Measurements from ENCODE around the gene TMOD2.

Gene TMOD2

GRCh38 chr15:51760805-51761204 lies 9.4 kb downstream of the TMOD2 start:
- FAIRE-seq (no peak), DNase-seq (ENCODE audit: insufficient read length, low spot score) (no peak)
- TF ChIP-seq TAF1 (IDR thresholded peaks at IDR 0.05; ENCODE audit: low read depth, low read length) (no peak), SPI1 (IDR thresholded peaks at IDR 0.05; ENCODE audit: low read depth, low read length) (peak; percentile 67)

DNA sequence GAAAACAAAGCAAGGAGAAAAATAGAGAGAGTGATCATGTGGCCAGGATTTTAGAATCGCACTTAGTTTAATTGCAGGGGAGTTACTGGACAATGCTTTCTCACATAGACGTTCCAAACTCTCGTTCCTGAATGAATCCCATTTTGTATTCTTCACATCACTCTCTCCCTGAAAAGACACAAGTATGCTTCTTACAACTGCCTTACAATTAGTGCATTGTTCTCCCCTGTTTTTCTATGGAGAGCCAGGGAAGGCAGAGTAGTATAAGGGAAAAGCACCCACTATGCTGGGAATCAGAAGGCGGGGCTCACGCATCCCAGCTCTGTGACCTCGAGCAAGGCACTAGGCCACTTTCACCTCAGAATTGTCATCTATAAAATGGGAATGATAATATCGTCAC lies 14.4 kb downstream of the TMOD2 start:
- TF ChIP-seq POU2F2 (IDR thresholded peaks at IDR 0.05; ENCODE audit: low read depth, low read length) (no peak), SPI1 (IDR thresholded peaks at IDR 0.05; ENCODE audit: low read depth, low read length) (no peak), PAX5 (IDR thresholded peaks at IDR 0.05; ENCODE audit: insufficient read depth, low read length, severe bottlenecking) (no peak), POLR2A (IDR thresholded peaks at IDR 0.05; ENCODE audit: low read depth, low read length) (no peak), TAF1 (IDR thresholded peaks at IDR 0.05; ENCODE audit: low read depth, low read length) (no peak), POLR2AphosphoS5 (IDR thresholded peaks at IDR 0.05; ENCODE audit: low read depth, low read length) (no peak)
- no peak for DNase-seq (ENCODE audit: insufficient read length, low spot score)
- no peak for FAIRE-seq

DNA sequence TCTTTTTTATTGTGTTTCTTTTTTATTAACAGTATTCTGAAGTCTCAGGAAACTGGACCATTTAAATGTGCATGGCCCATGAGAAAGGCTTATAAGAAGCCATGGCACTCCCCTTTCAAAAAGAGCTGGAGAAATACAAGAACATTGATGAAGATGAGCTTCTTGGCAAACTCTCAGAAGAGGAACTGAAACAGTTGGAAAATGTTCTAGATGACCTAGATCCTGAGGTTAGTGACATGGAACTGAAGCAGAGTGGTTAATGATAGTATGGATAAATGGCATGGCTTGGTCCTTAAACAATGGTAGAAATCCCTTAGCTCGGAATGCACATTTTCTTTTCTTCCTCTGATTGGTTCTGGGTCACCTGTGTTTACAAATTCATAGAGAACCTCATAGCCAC lies 14.9 kb downstream of the TMOD2 start:
- FAIRE-seq = no peak

DNA sequence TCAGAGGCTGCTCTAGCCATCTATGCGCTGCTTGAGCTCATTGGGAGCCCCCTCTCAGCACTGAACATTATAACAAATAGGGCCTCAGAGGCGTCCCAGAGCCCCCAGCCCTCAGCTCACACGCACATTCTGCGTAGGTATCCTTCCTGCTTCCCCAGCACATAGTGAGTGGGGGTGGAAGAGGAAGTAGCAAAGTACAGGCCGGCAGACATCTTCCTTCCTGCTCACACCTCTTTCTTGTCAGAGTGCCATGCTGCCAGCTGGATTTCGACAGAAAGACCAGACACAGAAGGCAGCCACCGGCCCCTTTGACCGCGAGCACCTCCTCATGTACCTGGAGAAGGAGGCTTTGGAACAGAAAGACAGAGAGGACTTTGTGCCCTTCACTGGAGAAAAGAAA lies 16.6 kb downstream of the TMOD2 start:
- TF ChIP-seq SPI1 (IDR thresholded peaks at IDR 0.05; ENCODE audit: low read depth, low read length) (no peak), POLR2A (IDR thresholded peaks at IDR 0.05; ENCODE audit: low read depth, low read length) (no peak), PAX5 (IDR thresholded peaks at IDR 0.05; ENCODE audit: insufficient read depth, low read length, severe bottlenecking) (no peak), POLR2AphosphoS5 (IDR thresholded peaks at IDR 0.05; ENCODE audit: low read depth, low read length) (no peak), TAF1 (IDR thresholded peaks at IDR 0.05; ENCODE audit: low read depth, low read length) (no peak), POU2F2 (IDR thresholded peaks at IDR 0.05; ENCODE audit: low read depth, low read length) (no peak)
- FAIRE-seq (no peak), DNase-seq (ENCODE audit: insufficient read length, low spot score) (no peak)

More for the DNA sequence above, 14.9 kb downstream of the TMOD2 start:
- no peak for DNase-seq (ENCODE audit: insufficient read length, low spot score)
- TF ChIP-seq SPI1 (IDR thresholded peaks at IDR 0.05; ENCODE audit: low read depth, low read length) (peak; percentile 49), POLR2AphosphoS5 (IDR thresholded peaks at IDR 0.05; ENCODE audit: low read depth, low read length) (no peak), PAX5 (IDR thresholded peaks at IDR 0.05; ENCODE audit: insufficient read depth, low read length, severe bottlenecking) (no peak)

DNA sequence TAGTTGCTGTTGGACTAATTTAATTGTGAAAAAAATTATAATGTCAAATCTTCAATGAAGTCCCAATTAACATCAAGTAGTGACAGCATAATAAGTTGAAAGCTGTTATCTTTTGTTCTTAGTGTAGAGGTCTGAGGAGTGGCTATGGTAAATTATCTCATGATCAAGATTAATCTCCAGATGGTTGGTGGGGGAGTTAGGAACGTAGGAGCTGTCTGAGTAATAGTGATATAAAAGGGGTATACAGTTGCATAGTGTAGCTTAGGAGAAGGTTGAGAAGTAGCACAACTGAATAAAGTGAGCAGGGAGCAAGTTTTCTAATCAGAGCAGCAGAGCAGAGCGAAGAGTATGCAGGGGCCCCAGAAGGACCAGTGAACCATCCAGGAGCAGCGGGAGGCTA lies 19.5 kb downstream of the TMOD2 start:
- no peak for FAIRE-seq

GRCh38 chr15:51771773-51772172 lies 20.4 kb downstream of the TMOD2 start:
- DNase-seq (ENCODE audit: insufficient read length, low spot score) (no peak), FAIRE-seq (no peak)
- TF ChIP-seq POU2F2 (IDR thresholded peaks at IDR 0.05; ENCODE audit: low read depth, low read length) (no peak), PAX5 (IDR thresholded peaks at IDR 0.05; ENCODE audit: insufficient read depth, low read length, severe bottlenecking) (no peak), SPI1 (IDR thresholded peaks at IDR 0.05; ENCODE audit: low read depth, low read length) (no peak), POLR2AphosphoS5 (IDR thresholded peaks at IDR 0.05; ENCODE audit: low read depth, low read length) (no peak), TAF1 (IDR thresholded peaks at IDR 0.05; ENCODE audit: low read depth, low read length) (no peak), POLR2A (IDR thresholded peaks at IDR 0.05; ENCODE audit: low read depth, low read length) (no peak)

More for the DNA sequence above, 19.5 kb downstream of the TMOD2 start:
- no peak for DNase-seq (ENCODE audit: insufficient read length, low spot score)
- TF ChIP-seq PAX5 (IDR thresholded peaks at IDR 0.05; ENCODE audit: insufficient read depth, low read length, severe bottlenecking) (no peak), TAF1 (IDR thresholded peaks at IDR 0.05; ENCODE audit: low read depth, low read length) (no peak), POLR2AphosphoS5 (IDR thresholded peaks at IDR 0.05; ENCODE audit: low read depth, low read length) (no peak), SPI1 (IDR thresholded peaks at IDR 0.05; ENCODE audit: low read depth, low read length) (no peak), POLR2A (IDR thresholded peaks at IDR 0.05; ENCODE audit: low read depth, low read length) (no peak), POU2F2 (IDR thresholded peaks at IDR 0.05; ENCODE audit: low read depth, low read length) (no peak)

- no peak for TF ChIP-seq PAX5 (IDR thresholded peaks at IDR 0.05; ENCODE audit: insufficient read depth, low read length, severe bottlenecking)
- TF ChIP-seq TAF1 (IDR thresholded peaks at IDR 0.05; ENCODE audit: low read depth, low read length) = no peak
- no peak for TF ChIP-seq SPI1 (IDR thresholded peaks at IDR 0.05; ENCODE audit: low read depth, low read length)
- no peak for TF ChIP-seq POLR2A (IDR thresholded peaks at IDR 0.05; ENCODE audit: low read depth, low read length)
- TF ChIP-seq POU2F2 (IDR thresholded peaks at IDR 0.05; ENCODE audit: low read depth, low read length) = no peak
- TF ChIP-seq POLR2AphosphoS5 (IDR thresholded peaks at IDR 0.05; ENCODE audit: low read depth, low read length) = no peak
- FAIRE-seq (no peak), DNase-seq (ENCODE audit: insufficient read length, low spot score) (no peak)
Measured at GRCh38 chr15:51774916-51775315, 23.5 kb downstream of the TMOD2 start.

DNA sequence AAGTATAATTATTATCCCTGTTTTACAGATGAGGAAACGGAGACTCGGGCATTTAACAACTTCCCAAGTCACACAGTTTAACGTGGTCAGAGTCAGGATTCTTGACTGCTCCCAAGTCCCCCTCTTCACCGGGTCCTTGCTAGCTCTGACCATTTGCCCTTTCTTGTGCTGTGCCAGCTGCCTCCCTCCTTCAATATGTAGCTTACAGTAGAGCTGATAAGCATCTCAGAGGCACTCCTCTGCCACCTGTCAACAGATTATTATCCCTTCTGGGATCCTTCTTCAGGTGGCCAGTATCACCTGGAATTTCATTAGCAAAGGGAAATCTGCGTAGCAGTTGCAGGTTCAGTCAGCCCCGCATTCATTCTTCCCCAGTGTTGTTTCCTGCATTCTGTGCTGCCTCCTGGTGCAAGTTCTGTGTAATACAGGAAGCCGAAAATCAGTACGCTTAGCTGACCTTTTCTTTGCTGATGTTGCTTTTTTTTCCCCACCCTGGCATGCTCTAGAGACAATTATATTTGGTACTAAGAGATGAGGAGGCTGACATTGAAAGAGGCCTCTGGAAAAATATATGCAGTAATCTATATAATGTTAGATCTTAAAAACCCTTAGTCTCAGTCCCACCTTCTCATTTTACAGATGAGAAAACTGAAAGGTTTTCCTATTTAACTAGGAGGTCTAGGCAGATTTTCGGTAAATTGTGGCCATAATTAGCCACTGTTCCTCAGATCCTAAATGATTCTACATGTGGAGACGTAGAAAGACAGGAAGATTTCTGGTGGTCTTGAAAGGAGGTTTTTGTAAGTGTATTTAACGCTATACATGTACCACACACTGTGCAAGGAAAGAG lies 24.8 kb downstream of the TMOD2 start:
- FAIRE-seq (peak; percentile 93), DNase-seq (ENCODE audit: insufficient read length, low spot score) (peak; percentile 30)
- no peak for TF ChIP-seq TAF1 (IDR thresholded peaks at IDR 0.05; ENCODE audit: low read depth, low read length)
- peak; percentile 32 for TF ChIP-seq SPI1 (IDR thresholded peaks at IDR 0.05; ENCODE audit: low read depth, low read length)

GRCh38 chr15:51776952-51777569 lies 25.7 kb downstream of the TMOD2 start:
- FAIRE-seq (no peak), DNase-seq (ENCODE audit: insufficient read length, low spot score) (peak; percentile 34)
- TF ChIP-seq POLR2A (IDR thresholded peaks at IDR 0.05; ENCODE audit: low read depth, low read length) (no peak), POU2F2 (IDR thresholded peaks at IDR 0.05; ENCODE audit: low read depth, low read length) (no peak), PAX5 (IDR thresholded peaks at IDR 0.05; ENCODE audit: insufficient read depth, low read length, severe bottlenecking) (no peak), TAF1 (IDR thresholded peaks at IDR 0.05; ENCODE audit: low read depth, low read length) (no peak), SPI1 (IDR thresholded peaks at IDR 0.05; ENCODE audit: low read depth, low read length) (no peak), POLR2AphosphoS5 (IDR thresholded peaks at IDR 0.05; ENCODE audit: low read depth, low read length) (no peak)

DNA sequence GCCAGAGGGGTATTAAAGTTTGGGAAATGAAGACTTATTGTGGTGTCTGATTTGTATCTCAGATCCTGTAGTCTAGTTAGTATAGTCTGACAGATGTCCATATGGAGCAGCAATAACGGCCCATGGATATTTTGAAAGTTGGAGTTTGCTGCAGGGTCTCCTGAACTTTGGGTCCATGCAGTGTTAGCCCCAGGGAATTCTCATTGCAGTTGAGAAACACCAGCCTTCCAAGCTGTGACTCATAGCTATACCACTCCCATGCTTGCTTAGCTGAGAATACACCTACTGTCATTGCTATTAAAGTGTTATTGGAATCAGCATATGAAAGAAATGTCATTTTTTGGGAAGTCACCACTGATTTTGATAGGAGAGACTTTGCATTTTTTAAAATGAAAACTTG lies 29.2 kb downstream of the TMOD2 start:
- no peak for FAIRE-seq
- no peak for DNase-seq (ENCODE audit: insufficient read length, low spot score)
- TF ChIP-seq PAX5 (IDR thresholded peaks at IDR 0.05; ENCODE audit: insufficient read depth, low read length, severe bottlenecking) (no peak), POU2F2 (IDR thresholded peaks at IDR 0.05; ENCODE audit: low read depth, low read length) (no peak)

Data from GM12891 (cell line).